ENCODE results near the gene LRRC46. TPM values are rescaled to one million over a fixed set of nuclear protein-coding genes. Genes with fewer than 3 reads are reported as not detected.

LRRC46 gene
- polyA plus RNA-seq, 3 donors = 2.4 to 2.8 (median 2.4) TPM

DNA sequence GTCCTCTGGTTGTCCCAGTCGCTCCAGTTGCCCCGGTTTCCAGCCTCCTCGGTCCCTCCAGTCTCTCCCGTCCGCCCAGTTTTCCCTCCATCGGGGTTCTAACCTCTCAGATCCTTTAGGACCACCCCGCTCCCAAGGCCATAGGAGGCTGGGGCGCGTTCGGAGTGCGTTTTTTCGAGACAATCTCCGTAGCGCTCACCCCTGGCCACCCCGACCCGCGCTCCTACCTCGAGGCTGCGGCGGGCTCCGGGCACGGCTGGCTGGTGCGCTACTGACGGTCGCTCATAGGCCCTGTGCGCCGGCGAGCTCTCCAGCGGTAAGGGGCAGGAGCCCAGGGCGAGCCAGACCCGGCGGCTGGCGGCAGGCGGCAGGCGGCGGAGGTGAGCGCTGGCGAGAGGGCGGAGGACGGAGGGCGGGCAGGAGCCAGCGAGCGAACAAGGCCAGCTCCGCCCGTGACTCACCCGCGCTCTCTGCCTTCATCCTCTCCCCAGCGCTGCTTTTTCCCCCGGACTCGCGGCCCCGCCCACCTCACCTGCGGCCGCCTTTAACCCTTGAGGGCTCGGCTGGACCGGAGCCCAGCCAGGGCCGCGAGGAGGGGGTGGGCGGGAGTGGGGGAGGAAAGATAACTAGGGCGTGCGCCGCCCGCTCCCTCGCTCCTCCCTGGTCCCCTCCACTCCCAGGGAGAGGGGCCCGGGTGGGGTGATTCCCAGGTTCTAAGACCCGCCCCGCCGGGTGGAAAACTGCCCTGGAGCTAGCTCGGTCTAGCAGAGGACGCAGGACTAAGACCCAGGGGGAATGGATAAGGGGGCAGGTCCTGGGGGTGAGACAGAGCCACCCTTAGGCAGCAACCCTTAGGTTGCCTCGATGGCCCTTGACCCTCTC lies 19.5 kb downstream of the LRRC46 start, which contains the start of gene SP6:
Gene SP6, minus strand, starts transcription at position 472 of the 882 bp plus-strand sequence. CDS start 2,734 bp downstream, outside the sequence.
- no peak for DNase-seq (ENCODE audit: low read depth in 3 of 3, low spot score in 2 of 3)

DNA sequence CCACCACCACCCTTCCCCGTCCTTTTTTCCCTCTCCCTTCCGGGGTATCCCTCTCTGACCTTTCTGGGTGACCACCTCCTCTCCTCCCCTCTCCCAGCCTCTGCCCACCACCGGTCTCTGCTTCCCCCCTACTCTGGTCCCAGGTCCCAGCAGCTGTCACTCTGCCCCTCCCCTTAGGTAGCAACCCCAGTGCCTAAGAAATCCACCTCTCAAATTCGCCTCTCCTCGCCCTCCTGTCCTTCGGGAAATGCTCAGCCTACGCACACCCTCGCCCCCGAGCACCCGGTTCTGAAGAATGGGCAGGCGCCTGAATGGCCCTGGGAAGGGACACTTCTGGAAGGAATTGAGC lies 20.3 kb downstream of the LRRC46 start:
- DNase-seq (ENCODE audit: low read depth in 3 of 3, low spot score in 2 of 3) = no peak

DNA sequence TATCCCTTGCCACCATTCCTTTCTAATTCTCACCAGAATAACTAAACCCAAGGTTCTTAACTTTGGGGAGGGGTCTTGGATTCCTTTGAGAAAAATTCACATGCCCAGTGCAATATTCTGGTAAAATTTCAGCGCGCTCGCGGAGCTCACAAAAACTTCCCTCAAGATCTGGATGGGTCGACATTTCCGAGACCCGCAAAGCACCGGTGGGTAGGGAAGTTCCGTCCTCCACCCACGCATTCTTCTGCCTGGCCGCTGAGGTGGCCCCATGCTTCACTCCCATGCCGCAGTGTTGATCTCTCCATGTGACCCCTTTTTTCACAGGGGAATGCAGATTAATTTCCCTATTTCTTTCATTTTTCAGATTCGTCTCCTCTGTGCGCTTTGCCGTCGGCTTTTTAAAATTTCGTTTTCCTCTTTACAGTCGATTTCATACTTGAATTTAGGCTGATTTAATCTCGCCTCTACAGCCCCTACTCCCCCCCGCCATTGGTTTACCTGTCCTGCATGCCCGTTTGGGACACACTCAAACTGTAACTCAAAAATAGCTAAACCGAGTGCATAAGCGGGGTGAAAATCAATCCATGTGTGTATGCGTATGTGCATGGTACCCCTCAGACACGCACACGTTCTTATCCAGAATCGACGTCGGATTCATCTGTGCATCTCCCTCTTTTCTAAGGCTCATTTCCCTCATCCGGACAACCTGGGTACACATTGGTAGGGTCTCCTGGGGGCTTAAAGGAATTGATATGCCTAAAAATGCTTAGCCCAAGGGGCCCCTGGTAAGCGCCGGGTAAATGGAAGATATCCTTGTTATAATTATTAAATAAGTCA lies 20.9 kb downstream of the LRRC46 start:
- DNase-seq (ENCODE audit: low read depth in 3 of 3, low spot score in 2 of 3) = no peak

DNA sequence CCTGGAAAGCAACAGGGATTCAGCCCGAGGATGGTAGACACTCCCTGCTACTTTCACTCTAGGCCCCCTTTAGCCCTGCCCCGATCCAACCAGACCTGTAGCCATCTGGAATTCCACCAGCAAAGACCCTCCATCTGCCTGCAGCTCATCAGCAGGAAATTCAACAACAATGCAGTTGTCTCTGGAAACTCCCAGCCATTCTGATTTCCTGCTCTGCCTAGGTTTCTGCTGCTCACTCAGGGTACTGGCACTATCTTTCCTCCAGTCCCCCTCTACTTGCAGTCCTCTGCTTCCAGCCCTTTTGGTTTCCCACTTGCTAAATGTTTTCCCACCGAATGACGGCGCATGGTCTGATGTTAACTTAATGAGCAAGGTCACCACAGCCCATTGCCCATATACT lies 22.1 kb downstream of the LRRC46 start:
- no peak for DNase-seq (ENCODE audit: low read depth in 3 of 3, low spot score in 2 of 3)

DNA sequence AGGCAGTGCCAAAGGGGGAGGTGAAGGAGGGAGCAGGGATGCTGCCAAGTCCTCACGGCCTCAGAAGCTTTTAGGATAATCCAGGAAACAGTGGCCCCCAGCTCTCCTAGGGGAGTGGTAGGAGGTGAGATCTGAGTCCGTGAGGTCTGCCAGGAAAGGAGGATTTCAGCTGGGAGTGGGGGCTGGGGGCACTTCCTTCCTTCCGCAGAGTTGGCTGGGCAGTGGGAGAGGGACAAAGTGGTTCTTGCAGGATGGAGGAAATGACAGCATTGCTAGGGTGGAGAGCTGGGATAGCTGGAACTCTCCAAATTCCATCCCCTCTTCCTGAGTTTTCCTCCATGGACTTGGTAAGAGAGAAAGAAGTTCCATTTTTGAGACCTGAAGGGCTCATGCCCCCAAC lies 24.3 kb downstream of the LRRC46 start:
- DNase-seq (ENCODE audit: low read depth in 3 of 3, low spot score in 2 of 3) = no peak

DNA sequence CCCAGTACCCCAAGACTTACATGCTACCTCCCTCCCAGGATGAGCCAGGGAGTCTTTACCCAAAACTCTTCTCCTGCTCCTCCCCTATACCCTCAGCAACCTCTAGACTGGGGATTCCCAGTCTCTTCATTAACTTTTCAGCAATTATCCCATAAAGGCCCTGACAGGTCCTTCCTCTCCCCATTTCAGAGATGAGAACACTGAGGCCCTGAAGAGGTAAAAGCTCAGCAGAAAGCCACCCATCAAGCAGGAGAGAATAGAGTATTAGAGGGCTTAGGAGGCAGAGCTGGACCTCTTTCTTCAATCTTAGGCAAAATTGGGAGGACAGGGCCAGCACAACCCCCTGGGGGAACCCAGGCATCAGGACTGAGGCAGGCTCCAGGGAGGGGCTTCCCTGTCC lies 25.4 kb downstream of the LRRC46 start:
- no peak for DNase-seq (ENCODE audit: low read depth in 3 of 3, low spot score in 2 of 3)

DNA sequence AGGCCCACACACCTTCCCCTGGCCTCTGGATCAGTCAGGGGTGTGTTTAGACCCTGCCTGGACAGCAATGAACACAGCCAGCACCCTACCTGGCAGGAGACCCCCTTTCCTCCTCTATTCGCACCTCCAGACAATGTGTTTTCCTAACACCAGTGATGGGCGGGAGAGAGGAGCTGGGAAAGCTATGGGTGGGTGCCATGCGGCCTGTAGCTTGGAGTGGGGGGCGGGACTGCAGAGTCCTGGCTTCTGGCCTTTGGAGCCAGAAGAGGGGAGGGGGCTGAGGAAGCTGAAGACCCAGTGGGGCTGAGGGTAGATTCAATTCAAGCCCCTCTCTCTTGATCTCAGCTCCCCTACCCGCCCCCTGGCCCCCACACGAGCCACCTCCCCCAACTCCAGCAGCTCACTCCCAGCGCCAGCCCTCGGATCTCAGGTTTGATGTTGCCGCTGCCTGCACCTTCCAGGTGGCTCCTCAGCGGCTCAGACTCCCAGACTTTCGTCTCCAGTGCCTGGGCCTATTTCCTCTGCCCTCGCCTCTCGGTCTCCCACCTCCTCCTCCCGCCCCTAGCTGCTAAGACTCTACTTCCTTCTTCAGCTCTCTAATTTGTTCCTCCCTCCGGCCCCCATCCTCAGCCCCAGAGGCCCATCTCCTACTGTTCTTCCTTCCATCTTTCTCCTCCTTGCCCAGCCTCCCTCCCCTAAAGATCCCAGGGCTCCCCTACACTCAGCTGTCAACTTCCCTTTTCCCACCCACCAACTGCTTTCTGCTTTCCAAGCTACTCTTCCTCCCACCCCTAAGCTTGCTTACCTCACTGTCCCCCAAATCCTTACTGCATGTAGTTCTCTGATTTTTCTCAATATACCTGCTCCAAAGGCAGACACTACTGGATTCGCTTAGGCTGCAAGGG lies 26.3 kb downstream of the LRRC46 start:
- DNase-seq (ENCODE audit: low read depth in 3 of 3, low spot score in 2 of 3) = no peak

DNA sequence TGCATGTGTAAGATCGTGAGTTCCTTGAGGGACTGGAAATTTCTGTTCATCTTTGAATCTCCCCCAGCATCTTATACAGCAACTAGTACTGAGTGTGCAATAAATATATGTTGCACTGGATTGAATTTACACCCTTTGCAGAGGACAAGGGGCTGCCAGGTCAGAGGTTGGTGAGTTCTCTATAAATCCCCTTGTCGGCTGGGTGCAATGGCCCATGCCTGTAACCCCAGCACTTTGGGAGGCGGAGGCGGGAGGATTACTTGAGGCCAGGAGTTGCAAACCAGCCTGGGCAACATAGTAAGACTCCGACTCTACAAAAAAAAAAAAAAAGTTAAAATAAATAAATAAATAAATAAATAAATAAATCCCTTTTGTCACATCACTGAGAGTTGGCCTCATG lies 28.9 kb downstream of the LRRC46 start:
- DNase-seq (ENCODE audit: low read depth in 3 of 3, low spot score in 2 of 3) = no peak

DNA sequence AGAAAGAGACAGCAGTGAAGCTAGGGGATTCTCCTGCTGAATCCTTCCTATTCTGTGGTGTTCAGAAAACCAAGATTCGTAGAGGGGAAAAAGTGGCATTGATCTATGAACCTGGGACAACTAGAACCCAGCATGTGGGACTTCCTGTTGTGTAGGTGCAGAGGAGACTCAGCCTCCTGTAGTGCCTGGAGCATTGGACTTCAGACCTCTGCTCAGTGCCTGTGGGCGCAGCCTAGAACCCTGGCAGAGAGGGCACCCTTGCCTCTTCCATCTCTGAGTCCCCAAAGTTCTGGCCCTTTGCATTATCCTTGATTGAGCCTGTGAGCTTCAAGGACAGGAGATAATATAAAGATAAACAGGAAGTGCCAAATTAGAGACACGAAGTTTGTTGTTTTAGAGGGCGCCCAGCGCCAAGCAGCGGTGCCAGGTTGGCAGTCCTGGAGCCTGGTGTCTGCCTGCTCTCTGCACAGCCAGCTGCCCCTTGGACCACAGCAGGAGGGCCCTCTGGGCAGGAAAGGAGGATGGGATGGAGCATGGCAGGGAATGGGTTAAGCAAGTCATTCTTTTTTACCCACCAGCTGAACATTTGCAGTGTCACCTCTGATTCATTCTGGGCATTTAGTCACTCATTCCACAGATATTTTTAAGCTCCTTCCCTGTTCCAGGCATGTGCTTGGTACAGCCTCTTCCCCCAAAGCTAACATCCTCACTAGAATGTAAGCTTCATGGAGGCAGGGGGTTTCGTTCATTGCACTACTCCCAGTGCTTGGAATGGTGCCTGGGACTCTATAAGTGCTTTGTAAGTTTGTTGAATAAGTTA lies 31.4 kb downstream of the LRRC46 start:
- DNase-seq (ENCODE audit: low read depth in 3 of 3, low spot score in 2 of 3) = no peak

DNA sequence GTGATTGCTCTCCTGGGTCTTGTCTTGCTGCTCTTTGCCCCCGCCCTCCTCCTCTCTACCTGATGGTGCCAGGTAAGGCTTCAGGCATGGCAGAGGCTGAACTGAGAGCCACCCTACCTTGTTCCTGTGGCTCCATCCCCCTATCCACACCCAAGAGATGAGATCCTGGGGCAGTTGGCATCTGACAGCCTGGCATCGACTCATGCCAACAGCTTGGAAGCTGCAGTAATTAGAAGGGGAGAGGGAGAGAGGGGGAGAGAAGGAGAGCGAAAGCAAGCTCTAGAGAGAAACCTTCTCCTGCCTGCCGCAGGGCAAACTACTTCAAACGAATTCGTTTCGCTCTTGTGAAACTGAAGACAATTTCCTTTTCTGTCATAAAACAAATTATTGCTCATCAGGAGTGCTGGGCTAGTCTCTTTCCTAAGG lies 33.3 kb downstream of the LRRC46 start:
- DNase-seq (ENCODE audit: low read depth in 3 of 3, low spot score in 2 of 3) = no peak

DNA sequence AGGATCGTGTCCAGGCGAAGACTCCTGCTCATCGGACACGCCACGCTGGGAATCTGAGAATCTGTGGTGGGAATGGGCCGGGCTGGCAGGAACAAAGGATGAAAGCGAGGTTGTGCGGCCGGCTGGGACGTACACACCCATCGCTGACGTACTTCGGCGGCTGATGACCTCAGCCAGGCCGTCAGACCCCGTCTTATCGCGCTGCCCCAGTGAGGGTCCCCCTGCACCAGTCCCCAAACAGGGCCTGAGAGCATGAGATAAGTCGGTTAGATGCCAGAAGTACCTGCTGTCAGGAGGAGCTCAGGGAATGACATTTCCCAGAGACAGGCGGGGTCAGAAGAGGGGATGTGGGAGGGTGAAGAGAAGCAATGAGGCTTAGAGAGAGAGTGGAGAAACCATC lies 35.5 kb downstream of the LRRC46 start:
- DNase-seq (ENCODE audit: low read depth in 3 of 3, low spot score in 2 of 3) = no peak

DNA sequence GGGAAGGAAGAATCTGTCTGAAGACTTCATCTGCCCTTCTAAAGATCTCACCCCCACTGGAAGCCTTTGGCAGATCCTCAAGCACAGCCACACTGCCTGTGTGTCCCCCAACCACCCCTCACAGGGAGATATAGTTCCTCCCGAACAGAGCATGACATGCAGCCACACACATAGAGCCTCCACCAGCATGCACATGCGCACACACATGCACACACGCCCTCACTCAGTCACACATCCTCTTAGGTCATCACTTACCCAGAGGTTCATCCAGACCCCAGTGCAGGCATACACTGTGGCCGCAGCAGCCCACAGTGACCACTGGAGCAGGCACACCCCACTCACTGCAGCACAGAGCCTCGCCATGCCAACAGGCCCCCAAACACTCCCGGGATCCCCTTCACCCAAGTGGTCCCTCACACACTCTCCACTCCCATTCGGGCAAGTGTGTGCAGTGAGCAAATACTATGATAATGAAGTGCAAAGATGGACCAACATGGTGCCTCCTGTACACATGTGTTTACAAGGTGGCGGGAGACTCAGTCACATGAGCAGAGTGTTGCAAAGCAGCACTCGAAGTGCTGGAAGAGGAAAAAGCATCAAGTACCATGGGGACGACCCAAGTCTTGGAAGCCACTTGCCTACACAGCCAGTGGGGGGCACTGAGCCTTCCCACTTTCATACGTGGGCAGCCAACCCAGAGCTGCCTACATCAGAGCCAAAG lies 36.5 kb downstream of the LRRC46 start:
- no peak for DNase-seq (ENCODE audit: low read depth in 3 of 3, low spot score in 2 of 3)

DNA sequence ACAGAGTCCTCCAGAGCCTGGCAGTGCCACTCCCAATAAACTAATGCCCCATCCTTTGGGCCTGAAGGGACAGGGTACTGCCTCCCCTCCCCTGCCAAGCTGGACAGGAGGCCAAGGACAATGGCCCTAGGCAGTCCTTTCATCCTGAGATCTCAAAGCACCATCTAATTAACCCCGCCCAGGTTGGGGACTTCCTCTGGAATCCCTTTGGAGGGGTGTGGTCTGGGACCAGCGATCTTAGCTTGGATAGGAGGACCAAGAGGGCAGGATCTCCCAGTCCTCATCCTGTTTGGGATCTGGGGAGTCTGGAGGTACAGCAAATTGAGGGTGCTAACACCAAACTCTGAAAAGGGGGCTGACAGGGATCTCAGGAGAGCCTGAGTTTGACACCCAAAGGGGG lies 37.6 kb downstream of the LRRC46 start:
- DNase-seq (ENCODE audit: low read depth in 3 of 3, low spot score in 2 of 3) = no peak

DNA sequence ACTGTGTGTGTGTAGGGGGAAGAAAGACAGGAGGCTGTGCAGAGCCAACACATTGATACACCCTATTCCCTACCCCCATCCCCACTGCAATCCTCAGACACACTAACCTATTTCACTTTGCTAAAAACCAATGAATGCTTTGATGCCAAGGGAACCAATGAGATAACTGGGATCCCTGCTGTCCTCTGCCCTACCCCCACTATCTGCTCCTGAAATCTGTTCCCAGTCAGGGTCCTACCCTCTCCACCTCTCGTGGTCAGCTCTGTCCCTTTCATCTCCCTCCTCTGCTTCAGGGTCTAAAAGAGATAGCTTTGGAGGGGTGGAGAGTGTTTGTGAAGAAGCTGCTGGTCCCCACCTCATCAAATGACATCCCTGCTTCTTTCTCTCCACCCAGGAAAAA lies 38.6 kb downstream of the LRRC46 start:
- DNase-seq (ENCODE audit: low read depth in 3 of 3, low spot score in 2 of 3) = no peak

DNA sequence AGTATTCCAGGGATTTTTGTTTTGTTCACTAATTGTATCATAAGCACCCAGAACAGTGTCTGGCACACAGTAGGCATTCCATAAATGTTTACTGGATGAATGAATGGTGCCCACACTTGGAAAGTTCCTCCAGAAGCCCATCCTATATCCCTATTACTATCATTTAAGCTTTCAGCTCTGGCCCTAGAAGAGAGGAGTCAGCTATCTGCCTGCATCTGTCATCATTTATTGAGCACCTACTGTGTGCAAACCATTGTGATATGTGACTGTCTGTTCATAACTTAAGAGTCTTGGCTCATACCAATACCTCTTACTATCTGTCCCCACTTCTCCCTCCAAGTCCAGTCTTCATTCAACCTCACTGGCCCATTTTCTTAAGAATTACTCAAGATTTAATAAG lies 39.6 kb downstream of the LRRC46 start:
- no peak for DNase-seq (ENCODE audit: low read depth in 3 of 3, low spot score in 2 of 3)

DNA sequence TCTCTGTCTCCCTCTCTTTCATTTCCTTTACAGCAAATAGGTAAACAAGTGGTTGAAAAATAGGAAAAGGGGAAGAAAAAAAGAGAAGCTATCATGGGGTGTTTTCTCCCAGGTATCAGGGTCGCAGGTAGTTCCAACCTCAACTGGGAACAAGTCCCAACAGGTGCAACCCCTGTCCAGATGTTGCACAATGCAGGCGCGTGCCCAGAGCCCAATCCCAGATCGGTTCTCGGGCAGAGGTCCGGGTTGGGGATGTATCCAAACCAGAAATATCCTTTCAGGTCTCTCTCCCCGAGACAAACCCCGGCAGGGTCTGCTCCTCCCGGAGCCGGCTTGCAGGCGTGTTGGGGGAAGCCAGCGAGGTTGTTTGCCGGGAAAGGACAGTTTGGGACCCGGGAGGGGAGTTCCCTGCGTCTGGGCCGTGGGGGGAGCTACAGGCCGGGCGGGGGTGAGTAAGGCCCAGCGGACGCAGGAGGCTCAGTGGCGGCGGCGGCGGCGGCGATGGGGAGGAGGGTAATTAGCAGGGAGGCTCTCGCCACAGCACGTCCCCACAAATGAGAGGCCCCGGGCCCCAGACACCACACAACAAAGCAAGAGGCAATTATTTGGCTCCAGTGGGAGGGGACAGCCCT lies 40.7 kb downstream of the LRRC46 start:
- no peak for DNase-seq (ENCODE audit: low read depth in 3 of 3, low spot score in 2 of 3)

DNA sequence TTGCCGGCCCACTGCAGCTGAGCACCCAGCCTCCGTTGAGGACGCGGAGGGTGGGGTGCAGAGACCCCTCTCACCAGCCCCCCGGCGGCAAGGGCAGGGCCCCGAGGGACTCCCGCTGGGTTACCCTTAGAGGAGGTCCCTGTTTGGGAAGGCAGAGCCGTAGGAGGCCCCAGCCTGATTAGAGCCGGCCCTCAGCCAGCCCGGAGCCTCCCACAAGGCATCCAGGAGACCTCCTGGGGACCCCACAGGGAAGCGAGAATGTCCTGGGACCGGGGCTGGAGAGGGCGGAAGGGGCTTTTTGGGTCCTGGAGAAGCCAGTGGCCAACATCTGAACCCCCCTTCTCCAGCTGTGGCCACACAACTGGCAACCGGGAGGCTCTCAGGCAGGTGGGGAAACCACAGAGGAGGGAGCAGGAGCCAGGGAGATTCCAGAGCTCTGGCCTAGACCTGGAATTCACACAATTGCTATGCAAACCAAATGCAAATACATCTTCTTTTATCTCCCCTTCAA lies 41.2 kb downstream of the LRRC46 start:
- no peak for DNase-seq (ENCODE audit: low read depth in 3 of 3, low spot score in 2 of 3)

DNA sequence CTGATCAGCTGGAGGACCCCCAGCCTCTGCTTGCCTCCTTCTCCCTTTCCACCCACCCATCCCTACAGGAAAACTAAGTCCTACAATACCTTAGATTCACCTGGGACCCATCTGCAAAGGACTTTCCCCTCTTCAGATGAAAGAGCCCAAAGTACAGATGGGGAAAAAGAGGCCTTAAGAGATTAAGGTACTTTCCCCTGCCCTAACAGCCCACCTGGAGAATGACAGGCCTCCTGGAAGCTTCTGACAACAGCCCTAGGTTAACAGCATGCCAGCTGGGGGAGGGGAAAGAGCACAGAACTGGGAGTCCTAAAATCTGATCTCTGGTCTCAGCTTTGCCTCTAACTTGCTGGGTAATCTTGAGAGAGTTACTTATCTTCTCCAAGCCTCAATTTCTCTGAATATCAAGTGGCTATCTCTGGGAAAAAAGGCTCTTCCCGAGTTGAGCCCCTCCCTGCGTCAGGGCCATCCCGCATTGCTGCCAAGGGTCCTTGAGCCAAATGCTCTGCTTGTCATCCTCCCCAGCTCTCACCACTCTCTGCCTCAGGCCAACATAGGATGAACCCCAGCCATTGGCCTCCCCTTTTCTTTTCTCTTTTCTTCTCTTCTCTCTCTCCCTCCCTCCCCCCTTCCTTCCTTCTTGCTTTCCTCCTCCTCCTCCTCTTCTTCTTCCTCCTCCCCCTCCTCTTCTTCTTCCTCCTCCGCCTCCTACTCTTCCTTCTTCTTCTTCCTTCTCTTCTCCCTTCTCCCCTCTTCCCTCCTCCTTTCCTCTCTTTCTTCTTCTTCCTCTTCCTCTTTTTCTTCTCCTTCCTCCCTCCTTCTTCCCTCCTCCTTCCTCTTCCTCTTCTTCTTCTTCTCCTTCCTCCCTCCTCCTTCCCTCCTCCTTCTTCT lies 42.0 kb downstream of the LRRC46 start:
- no peak for DNase-seq (ENCODE audit: low read depth in 3 of 3, low spot score in 2 of 3)
